H9 (cell line): ENCODE results near the gene ZNF440. TPM values are rescaled to one million over a fixed set of nuclear protein-coding genes. Genes with fewer than 3 reads are reported as not detected.

Experiments
- DNase-seq: peaks from one replicate; pipeline ENCODE4 v3.0.0-alpha.2; 2017
- H2AFZ ChIP-seq: one replicate; pipeline ENCODE4 v1.6.1; 2013; ENCODE audit warnings: mild to moderate bottlenecking, low read length, control low read depth, moderate library complexity
- H2AK5ac ChIP-seq: 2 replicates; pipeline ENCODE4 v1.6.1; 2013; ENCODE audit warnings: low read length, control low read depth, mixed read lengths; ENCODE audit not compliant: insufficient read length
- H2BK120ac ChIP-seq: one replicate; pipeline ENCODE4 v1.6.1; 2013; ENCODE audit warnings: low read depth, mild to moderate bottlenecking, low read length, control low read depth, inconsistent platforms; ENCODE audit not compliant: poor library complexity, severe bottlenecking
- H2BK12ac ChIP-seq: 2 replicates; pipeline ENCODE4 v1.6.1; 2013; ENCODE audit warnings: low read length, control low read depth, mixed read lengths, low read depth; ENCODE audit not compliant: insufficient read length
- H2BK15ac ChIP-seq: 2 replicates; pipeline ENCODE4 v1.6.1; 2013; ENCODE audit warnings: low read depth, low read length, control low read depth
- H2BK20ac ChIP-seq: one replicate; pipeline ENCODE4 v1.6.1; 2013; ENCODE audit warnings: low read depth, mild to moderate bottlenecking, low read length, control low read depth, inconsistent platforms; ENCODE audit not compliant: poor library complexity, severe bottlenecking
- H2BK5ac ChIP-seq: 2 replicates; pipeline ENCODE4 v1.6.1; 2013; ENCODE audit warnings: low read length, control low read depth, mixed read lengths; ENCODE audit not compliant: insufficient read length
- H3K14ac ChIP-seq: 2 replicates; pipeline ENCODE4 v1.6.1; 2013; ENCODE audit warnings: low read length, control low read depth; ENCODE audit not compliant: insufficient read depth
- H3K18ac ChIP-seq: 2 replicates; pipeline ENCODE4 v1.6.1; 2013; ENCODE audit warnings: low read depth, mild to moderate bottlenecking, mixed read lengths, low read length, control low read depth; ENCODE audit not compliant: insufficient read length
- H3K23ac ChIP-seq: 2 replicates; pipeline ENCODE4 v1.6.1; 2013; ENCODE audit warnings: low read length, control low read depth, mixed read lengths, low read depth; ENCODE audit not compliant: insufficient read length
- H3K23me2 ChIP-seq: 2 replicates; pipeline ENCODE4 v1.6.1; 2013; ENCODE audit warnings: low read depth, mild to moderate bottlenecking, mixed read lengths, low read length, control low read depth; ENCODE audit not compliant: insufficient read length, poor library complexity, severe bottlenecking
- H3K27ac ChIP-seq: 2 replicates; pipeline ENCODE4 v1.5.1; 2013; ENCODE audit warnings: low read length, control low read depth, mixed read lengths, low read depth; ENCODE audit not compliant: insufficient read length
- H3K27me3 ChIP-seq: 2 replicates; pipeline ENCODE4 v1.6.1; 2013; ENCODE audit warnings: low read length, control low read depth, inconsistent platforms; ENCODE audit not compliant: insufficient read depth
- H3K4ac ChIP-seq: 2 replicates; pipeline ENCODE4 v1.6.1; 2013; ENCODE audit warnings: low read depth, mild to moderate bottlenecking, control low read depth, inconsistent platforms, low read length, moderate library complexity
- H3K4me1 ChIP-seq: 2 replicates; pipeline ENCODE4 v1.6.1; 2013; ENCODE audit warnings: low read length, control low read depth, inconsistent platforms; ENCODE audit not compliant: insufficient read depth
- H3K4me2 ChIP-seq: 2 replicates; pipeline ENCODE4 v1.6.1; 2013; ENCODE audit warnings: low read length, control low read depth, mixed read lengths; ENCODE audit not compliant: insufficient read length, insufficient read depth
- H3K56ac ChIP-seq: 2 replicates; pipeline ENCODE4 v1.6.1; 2013; ENCODE audit warnings: low read depth, mild to moderate bottlenecking, mixed read lengths, low read length, control low read depth; ENCODE audit not compliant: insufficient read length
- H3K79me1 ChIP-seq: 2 replicates; pipeline ENCODE4 v1.6.1; 2013; ENCODE audit warnings: low read depth, mild to moderate bottlenecking, moderate library complexity, low read length, control low read depth, inconsistent platforms; ENCODE audit not compliant: insufficient read depth, poor library complexity, severe bottlenecking
- H3K79me2 ChIP-seq: 2 replicates; pipeline ENCODE4 v1.6.1; 2013; ENCODE audit warnings: low read length, control low read depth, inconsistent platforms; ENCODE audit not compliant: insufficient read depth
- H3K9ac ChIP-seq: 2 replicates; pipeline ENCODE4 v1.6.1; 2013; ENCODE audit warnings: low read length, control low read depth, mixed read lengths; ENCODE audit not compliant: insufficient read length; ENCODE audit errors: extremely low read depth
- H3K9me3 ChIP-seq: one replicate; pipeline ENCODE4 v1.6.1; 2013; ENCODE audit warnings: low read depth, low read length, inconsistent platforms; ENCODE audit not compliant: control insufficient read depth
- H3T11ph ChIP-seq: one replicate; pipeline ENCODE4 v1.6.1; 2013; ENCODE audit warnings: mild to moderate bottlenecking, low read length, control low read depth, inconsistent platforms
- H4K20me1 ChIP-seq: one replicate; pipeline ENCODE4 v1.6.1; 2013; ENCODE audit not compliant: control insufficient read depth, insufficient read length, insufficient read depth
- H4K5ac ChIP-seq: 2 replicates; pipeline ENCODE4 v1.6.1; 2013; ENCODE audit warnings: low read depth, mild to moderate bottlenecking, mixed read lengths, low read length, control low read depth; ENCODE audit not compliant: insufficient read length
- H4K8ac ChIP-seq: replicated peaks from 2 replicates; pipeline ENCODE4 v1.6.1; 2013; ENCODE audit warnings: low read length, control low read depth, mixed read lengths, low read depth; ENCODE audit not compliant: insufficient read length
- H4K91ac ChIP-seq: 2 replicates; pipeline ENCODE4 v1.6.1; 2013; ENCODE audit warnings: low read depth, mild to moderate bottlenecking, moderate library complexity, mixed read lengths, low read length, control low read depth; ENCODE audit not compliant: insufficient read length
- H3K27ac Mint-ChIP-seq, 3 experiments: 2 replicates in 2 of 3; 3 replicates in 1 of 3; pipeline ENCODE4 v1.8.0; 2020 to 2021; ENCODE audit warnings: mixed read lengths in 3 of 3, mild to moderate bottlenecking in 1 of 3, moderate library complexity in 1 of 3
- H3K27me3 Mint-ChIP-seq: 2 replicates; pipeline ENCODE4 v1.8.0; 2021; ENCODE audit warnings: low read depth, mild to moderate bottlenecking, moderate library complexity, mixed read lengths
- H3K36me3 Mint-ChIP-seq, 3 experiments: 2 replicates in 2 of 3; 3 replicates in 1 of 3; pipeline ENCODE4 v1.8.0; 2020 to 2021; ENCODE audit warnings: low read depth in 3 of 3, mixed read lengths in 3 of 3; ENCODE audit not compliant: insufficient read depth in 1 of 3
- H3K4me1 Mint-ChIP-seq, 2 experiments: 2 replicates each; pipeline ENCODE4 v1.8.0; 2020; ENCODE audit warnings: mixed read lengths in 2 of 2
- H3K4me3 Mint-ChIP-seq, 2 experiments: 2 replicates in 1 of 2; 3 replicates in 1 of 2; pipeline ENCODE4 v1.8.0; 2020 to 2021; ENCODE audit warnings: mild to moderate bottlenecking in 2 of 2, mixed read lengths in 2 of 2, moderate library complexity in 1 of 2
- H3K9me3 Mint-ChIP-seq, 2 experiments: 2 replicates in 1 of 2; 3 replicates in 1 of 2; pipeline ENCODE4 v1.8.0; 2020; ENCODE audit warnings: mild to moderate bottlenecking in 2 of 2, mixed read lengths in 2 of 2, moderate library complexity in 1 of 2
- WGBS: extraction: QIAGEN DNeasy Blood & Tissue Kit; methylation state at CpG from one replicate; pipeline ENCODE4 v1.1.7; 2013; ENCODE audit warnings: missing lambda C conversion rate, low lambda C conversion rate, mixed read lengths; ENCODE audit not compliant: insufficient read length; ENCODE audit errors: extremely low coverage; 5-methylcytosine and 5-hydroxymethylcytosine counted together
- total RNA-seq: library from RNA; stranded (reverse); gene quantifications from 2 replicates; pipeline ENCODE4 v1.2.1, GENCODE V29; 2021
- TF ChIP-seq, protein P1 (sequence below): fragments of 200-600 bp; sonication (generic); conservative IDR thresholded peaks from 3 replicates; pipeline ENCODE4 v1.8.0; 2021; ENCODE audit warnings: antibody characterized with exemption, mild to moderate bottlenecking

The ZNF440 gene
- total RNA-seq, 1 experiment from 2014 or later: 4.1 TPM

GRCh38 chr19:11856596-11857250 lies 42.6 kb downstream of the ZNF440 start:
- WGBS: no CpG with 5 or more reads among the region's 12 CpGs
- no peak overlapping the region for H3K14ac ChIP-seq
- H3K27ac ChIP-seq: no peak overlapping the region
- Mint-ChIP-seq H3K27me3 (peaks cover 10% of the 10 kb centered on the region), H3K4me1 (no peaks in the 10 kb centered on the region), H3K4me3 (no peak overlapping the region), H3K27ac (no peak overlapping the region), H3K36me3 (peaks cover 0 to 5% (median 0%) of the 10 kb centered on the region in 3 experiments; a peak in 1 of 7 replicates), H3K9me3 (peaks cover 46 to 61% of the 10 kb centered on the region in 2 experiments)
- no peaks in the 10 kb centered on the region for H3K23me2 ChIP-seq
- H4K5ac ChIP-seq: no peak overlapping the region
- DNase-seq: no peak
- no peak overlapping the region for H4K91ac ChIP-seq
- H2BK5ac ChIP-seq: no peak overlapping the region
- H3K27me3 ChIP-seq: no peaks in the 10 kb centered on the region
- H4K8ac ChIP-seq: no peak overlapping the region
- no peak overlapping the region for H3T11ph ChIP-seq
- no peak overlapping the region for H2AFZ ChIP-seq
- no peaks in the 10 kb centered on the region for H4K20me1 ChIP-seq
- no peak overlapping the region for H3K4ac ChIP-seq
- H3K79me2 ChIP-seq: no peaks in the 10 kb centered on the region
- H3K9ac ChIP-seq: no peak overlapping the region
- H2AK5ac ChIP-seq: no peak overlapping the region
- no peaks in the 10 kb centered on the region for H3K79me1 ChIP-seq
- no peak overlapping the region for H2BK15ac ChIP-seq
- H3K9me3 ChIP-seq: peaks cover 9% of the 10 kb centered on the region
- TF ChIP-seq, protein P1, sequence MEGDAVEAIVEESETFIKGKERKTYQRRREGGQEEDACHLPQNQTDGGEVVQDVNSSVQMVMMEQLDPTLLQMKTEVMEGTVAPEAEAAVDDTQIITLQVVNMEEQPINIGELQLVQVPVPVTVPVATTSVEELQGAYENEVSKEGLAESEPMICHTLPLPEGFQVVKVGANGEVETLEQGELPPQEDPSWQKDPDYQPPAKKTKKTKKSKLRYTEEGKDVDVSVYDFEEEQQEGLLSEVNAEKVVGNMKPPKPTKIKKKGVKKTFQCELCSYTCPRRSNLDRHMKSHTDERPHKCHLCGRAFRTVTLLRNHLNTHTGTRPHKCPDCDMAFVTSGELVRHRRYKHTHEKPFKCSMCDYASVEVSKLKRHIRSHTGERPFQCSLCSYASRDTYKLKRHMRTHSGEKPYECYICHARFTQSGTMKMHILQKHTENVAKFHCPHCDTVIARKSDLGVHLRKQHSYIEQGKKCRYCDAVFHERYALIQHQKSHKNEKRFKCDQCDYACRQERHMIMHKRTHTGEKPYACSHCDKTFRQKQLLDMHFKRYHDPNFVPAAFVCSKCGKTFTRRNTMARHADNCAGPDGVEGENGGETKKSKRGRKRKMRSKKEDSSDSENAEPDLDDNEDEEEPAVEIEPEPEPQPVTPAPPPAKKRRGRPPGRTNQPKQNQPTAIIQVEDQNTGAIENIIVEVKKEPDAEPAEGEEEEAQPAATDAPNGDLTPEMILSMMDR: no peak
- H3K23ac ChIP-seq: no peak overlapping the region
- H2BK120ac ChIP-seq: no peak overlapping the region
- no peak overlapping the region for H2BK20ac ChIP-seq
- H3K18ac ChIP-seq: no peak overlapping the region
- no peaks in the 10 kb centered on the region for H3K4me1 ChIP-seq
- H3K4me2 ChIP-seq: no peak overlapping the region
- no peak overlapping the region for H3K56ac ChIP-seq
- H2BK12ac ChIP-seq: no peak overlapping the region
